Measurements from ENCODE around the gene PACS2.

PACS2 gene

DNA sequence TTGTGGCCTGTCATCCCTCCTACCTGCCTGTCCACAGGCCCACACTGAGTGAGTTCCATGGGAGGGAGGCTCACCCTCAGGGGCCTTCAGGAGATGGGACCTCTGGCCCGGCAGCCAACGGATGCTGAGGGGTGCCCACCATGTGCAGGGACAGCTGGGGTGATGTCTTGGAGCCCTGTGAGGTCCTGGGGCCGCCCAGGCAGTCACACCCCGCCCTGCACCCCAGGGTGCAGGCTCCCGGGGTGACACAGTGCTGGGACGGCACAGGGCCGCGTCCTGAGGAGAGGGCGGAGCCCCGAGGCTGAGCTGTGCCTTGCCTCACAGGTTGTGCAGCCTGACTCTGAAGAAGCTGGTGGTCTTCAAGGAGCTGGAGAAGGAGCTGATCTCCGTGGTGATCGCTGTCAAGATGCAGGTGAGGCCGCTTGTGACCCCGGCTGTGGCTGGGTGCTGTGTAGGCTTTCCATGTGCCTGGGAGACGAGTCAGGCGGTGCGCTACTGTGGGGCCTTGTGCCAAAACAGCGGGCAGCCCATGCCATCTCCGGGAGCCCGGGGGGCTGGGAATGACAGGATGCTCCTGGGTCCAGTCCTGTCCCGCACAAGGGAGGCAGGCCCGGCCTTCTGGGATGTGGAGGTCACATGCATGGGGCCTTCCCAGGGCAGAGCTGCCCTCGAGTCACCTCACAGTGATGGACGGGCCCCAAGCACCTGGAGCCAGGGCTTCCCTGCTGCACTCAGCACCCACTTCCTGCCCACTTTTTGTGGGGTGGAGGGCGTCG, 33.8 kb downstream of the PACS2 start:
- Histone ChIP-seq H3K27ac (replicated peaks) (no peak overlapping the region), H3K4me3 (replicated peaks; ENCODE audit: insufficient read depth, low read length) (no peak overlapping the region), H3K27me3 (ENCODE audit: insufficient read depth, poor library complexity, severe bottlenecking) (no peaks in the 10 kb centered on the region)
- TF ChIP-seq SPI1 (IDR thresholded peaks at IDR 0.05; ENCODE audit: borderline replicate concordance, low read depth): no peak
- DNase-seq (ENCODE audit: low read depth in 1 of 2, low spot score in 1 of 2): no peak

DNA sequence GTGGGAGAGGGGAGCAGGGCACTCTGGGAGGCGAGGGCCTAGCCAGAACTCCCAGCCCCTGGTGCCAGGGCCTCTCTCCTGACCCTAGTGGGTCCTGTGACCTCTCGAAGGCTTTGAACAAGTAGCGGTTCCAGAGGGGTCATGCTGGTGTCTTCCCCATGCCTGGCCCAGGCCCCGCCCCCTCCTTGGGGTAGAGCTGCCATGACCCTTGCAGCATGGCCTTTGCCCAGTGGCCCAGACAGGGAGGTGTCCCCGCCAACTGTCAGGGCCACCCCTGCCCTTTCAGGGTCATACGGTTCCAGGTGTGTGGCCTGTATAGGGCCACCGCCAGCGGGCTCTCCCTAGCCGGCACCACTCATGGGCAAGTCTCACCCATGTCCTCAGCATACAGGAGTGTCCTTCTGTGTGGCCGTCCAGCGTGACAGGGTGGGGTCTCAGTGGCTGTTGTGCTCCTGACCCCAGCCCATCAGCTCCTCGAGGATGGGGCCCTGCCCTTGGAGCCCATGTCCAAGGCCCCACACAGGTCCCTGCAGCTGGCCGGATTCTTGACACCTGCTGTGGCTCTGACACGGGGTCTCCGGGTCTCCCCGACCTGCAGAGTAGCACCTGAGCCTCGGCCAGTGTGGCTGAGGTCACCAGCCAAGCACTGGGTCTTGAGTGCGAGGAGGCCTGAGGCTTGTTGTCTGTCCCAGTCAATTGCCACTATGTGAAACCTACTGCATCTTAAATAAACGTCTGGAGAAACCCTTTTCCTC, 34.6 kb downstream of the PACS2 start:
- TF ChIP-seq SPI1 (IDR thresholded peaks at IDR 0.05; ENCODE audit: borderline replicate concordance, low read depth): no peak
- TF ChIP-seq POLR2AphosphoS5 (IDR thresholded peaks at IDR 0.05; ENCODE audit: low read depth): no peak
- TF ChIP-seq, protein P1, sequence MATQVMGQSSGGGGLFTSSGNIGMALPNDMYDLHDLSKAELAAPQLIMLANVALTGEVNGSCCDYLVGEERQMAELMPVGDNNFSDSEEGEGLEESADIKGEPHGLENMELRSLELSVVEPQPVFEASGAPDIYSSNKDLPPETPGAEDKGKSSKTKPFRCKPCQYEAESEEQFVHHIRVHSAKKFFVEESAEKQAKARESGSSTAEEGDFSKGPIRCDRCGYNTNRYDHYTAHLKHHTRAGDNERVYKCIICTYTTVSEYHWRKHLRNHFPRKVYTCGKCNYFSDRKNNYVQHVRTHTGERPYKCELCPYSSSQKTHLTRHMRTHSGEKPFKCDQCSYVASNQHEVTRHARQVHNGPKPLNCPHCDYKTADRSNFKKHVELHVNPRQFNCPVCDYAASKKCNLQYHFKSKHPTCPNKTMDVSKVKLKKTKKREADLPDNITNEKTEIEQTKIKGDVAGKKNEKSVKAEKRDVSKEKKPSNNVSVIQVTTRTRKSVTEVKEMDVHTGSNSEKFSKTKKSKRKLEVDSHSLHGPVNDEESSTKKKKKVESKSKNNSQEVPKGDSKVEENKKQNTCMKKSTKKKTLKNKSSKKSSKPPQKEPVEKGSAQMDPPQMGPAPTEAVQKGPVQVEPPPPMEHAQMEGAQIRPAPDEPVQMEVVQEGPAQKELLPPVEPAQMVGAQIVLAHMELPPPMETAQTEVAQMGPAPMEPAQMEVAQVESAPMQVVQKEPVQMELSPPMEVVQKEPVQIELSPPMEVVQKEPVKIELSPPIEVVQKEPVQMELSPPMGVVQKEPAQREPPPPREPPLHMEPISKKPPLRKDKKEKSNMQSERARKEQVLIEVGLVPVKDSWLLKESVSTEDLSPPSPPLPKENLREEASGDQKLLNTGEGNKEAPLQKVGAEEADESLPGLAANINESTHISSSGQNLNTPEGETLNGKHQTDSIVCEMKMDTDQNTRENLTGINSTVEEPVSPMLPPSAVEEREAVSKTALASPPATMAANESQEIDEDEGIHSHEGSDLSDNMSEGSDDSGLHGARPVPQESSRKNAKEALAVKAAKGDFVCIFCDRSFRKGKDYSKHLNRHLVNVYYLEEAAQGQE (IDR thresholded peaks at IDR 0.05; ENCODE audit: insufficient replicate concordance, low read depth): no peak
- TF ChIP-seq, protein P2, sequence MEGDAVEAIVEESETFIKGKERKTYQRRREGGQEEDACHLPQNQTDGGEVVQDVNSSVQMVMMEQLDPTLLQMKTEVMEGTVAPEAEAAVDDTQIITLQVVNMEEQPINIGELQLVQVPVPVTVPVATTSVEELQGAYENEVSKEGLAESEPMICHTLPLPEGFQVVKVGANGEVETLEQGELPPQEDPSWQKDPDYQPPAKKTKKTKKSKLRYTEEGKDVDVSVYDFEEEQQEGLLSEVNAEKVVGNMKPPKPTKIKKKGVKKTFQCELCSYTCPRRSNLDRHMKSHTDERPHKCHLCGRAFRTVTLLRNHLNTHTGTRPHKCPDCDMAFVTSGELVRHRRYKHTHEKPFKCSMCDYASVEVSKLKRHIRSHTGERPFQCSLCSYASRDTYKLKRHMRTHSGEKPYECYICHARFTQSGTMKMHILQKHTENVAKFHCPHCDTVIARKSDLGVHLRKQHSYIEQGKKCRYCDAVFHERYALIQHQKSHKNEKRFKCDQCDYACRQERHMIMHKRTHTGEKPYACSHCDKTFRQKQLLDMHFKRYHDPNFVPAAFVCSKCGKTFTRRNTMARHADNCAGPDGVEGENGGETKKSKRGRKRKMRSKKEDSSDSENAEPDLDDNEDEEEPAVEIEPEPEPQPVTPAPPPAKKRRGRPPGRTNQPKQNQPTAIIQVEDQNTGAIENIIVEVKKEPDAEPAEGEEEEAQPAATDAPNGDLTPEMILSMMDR (IDR thresholded peaks at IDR 0.05; ENCODE audit: insufficient read depth, low read length): no peak
- no peak for TF ChIP-seq GABPA (IDR thresholded peaks at IDR 0.05; ENCODE audit: low read depth)
- Histone ChIP-seq H3K27ac (replicated peaks) (no peak overlapping the region), H3K4me3 (replicated peaks; ENCODE audit: insufficient read depth, low read length) (no peak overlapping the region), H3K27me3 (ENCODE audit: insufficient read depth, poor library complexity, severe bottlenecking) (no peaks in the 10 kb centered on the region)
- no peak for DNase-seq (ENCODE audit: low read depth in 1 of 2, low spot score in 1 of 2)

DNA sequence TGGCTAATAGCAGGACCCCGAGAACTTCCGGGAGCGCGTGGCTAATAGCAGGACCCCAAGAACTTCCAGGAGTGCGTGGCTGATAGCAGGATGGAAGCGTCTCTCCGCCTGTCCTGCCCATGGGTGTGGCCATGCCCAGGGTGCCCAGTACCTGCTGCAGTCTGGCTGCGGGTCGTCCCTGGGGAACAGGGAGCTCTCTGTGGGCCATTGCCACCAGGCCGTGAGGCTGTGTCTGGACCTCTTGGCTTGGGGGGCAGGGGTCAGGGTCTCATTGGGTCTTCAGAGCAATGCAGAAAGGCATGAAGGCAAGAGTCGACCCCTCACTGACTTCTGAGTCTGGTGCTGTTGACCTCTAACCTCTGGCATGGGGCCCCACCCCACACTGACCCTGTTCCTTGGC, 35.4 kb downstream of the PACS2 start:
- no peak for DNase-seq (ENCODE audit: low read depth in 1 of 2, low spot score in 1 of 2)
- H3K4me3 ChIP-seq (replicated peaks; ENCODE audit: insufficient read depth, low read length): no peak overlapping the region
- H3K27ac ChIP-seq (replicated peaks): no peak overlapping the region
- H3K27me3 ChIP-seq (ENCODE audit: insufficient read depth, poor library complexity, severe bottlenecking): no peaks in the 10 kb centered on the region
- TF ChIP-seq GABPA (IDR thresholded peaks at IDR 0.05; ENCODE audit: low read depth) (no peak), POLR2AphosphoS5 (IDR thresholded peaks at IDR 0.05; ENCODE audit: low read depth) (no peak), SPI1 (IDR thresholded peaks at IDR 0.05; ENCODE audit: borderline replicate concordance, low read depth) (no peak)
- TF ChIP-seq, protein P1 (IDR thresholded peaks at IDR 0.05; ENCODE audit: insufficient replicate concordance, low read depth): no peak
- TF ChIP-seq, protein P2 (IDR thresholded peaks at IDR 0.05; ENCODE audit: insufficient read depth, low read length): no peak

DNA sequence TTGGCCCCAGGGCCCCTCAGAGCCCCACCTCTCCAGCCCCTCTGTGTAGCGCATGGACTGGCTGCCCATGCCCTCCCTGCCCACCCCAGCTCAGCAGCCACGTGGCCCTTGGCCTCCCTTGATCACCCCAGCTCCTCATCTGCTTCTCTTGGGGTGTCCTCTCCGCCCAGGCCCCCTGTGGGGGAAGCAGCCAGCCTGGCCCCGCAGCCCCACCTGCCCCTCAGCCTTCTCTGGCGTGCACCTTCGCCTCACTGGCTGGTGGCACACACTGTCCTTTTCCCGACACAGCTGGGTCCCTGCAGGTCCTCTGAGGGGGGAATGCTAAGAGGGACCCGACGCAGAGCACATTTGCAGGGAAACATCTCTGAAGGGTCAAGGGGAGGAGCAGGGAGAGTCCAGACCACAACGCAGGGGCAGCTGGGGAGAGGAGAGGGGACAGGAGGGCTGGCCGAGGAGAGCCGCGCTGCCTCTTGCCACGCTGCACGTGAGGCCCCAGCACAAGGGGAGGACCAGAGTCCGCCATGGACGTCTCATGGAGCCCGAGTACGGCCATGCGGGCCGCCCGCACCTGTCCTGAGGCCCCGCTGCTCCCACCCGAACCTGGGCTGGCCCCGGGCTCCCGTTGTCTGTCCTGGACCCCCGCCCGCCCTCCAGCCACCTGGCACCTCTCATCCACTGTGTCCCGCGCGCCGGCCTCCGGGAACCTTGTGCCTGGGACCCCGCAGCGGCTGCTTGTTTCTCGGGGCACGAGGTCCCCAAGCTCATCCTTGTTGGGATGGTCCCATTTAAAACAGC, 36.1 kb downstream of the PACS2 start:
- no peaks in the 10 kb centered on the region for H3K27me3 ChIP-seq (ENCODE audit: insufficient read depth, poor library complexity, severe bottlenecking)
- no peak overlapping the region for H3K27ac ChIP-seq (replicated peaks)
- DNase-seq (ENCODE audit: low read depth in 1 of 2, low spot score in 1 of 2): no peak
- H3K4me3 ChIP-seq (replicated peaks; ENCODE audit: insufficient read depth, low read length): no peak overlapping the region
- TF ChIP-seq GABPA (IDR thresholded peaks at IDR 0.05; ENCODE audit: low read depth): no peak
- TF ChIP-seq POLR2AphosphoS5 (IDR thresholded peaks at IDR 0.05; ENCODE audit: low read depth): no peak
- TF ChIP-seq SPI1 (IDR thresholded peaks at IDR 0.05; ENCODE audit: borderline replicate concordance, low read depth): no peak
- TF ChIP-seq, protein P1 (IDR thresholded peaks at IDR 0.05; ENCODE audit: insufficient replicate concordance, low read depth): no peak
- TF ChIP-seq, protein P2 (IDR thresholded peaks at IDR 0.05; ENCODE audit: insufficient read depth, low read length): no peak

All from HL-60 (cell line).